MM.1S (cell line): ENCODE measurements around the gene SPI1.

Experiments used
- CTCF ChIP-seq: fragments of 300-600 bp; sonication (generic); IDR thresholded peaks from 2 replicates; pipeline ENCODE4 v1.5.1; 2016; ENCODE audit warnings: antibody characterized with exemption, low read length, mixed read lengths
- EZH2phosphoT487 ChIP-seq: fragments of 300-600 bp; sonication (generic); IDR thresholded peaks from 2 replicates; pipeline ENCODE4 v1.6.1; 2018; ENCODE audit warnings: antibody characterized with exemption, low read length

DNA sequence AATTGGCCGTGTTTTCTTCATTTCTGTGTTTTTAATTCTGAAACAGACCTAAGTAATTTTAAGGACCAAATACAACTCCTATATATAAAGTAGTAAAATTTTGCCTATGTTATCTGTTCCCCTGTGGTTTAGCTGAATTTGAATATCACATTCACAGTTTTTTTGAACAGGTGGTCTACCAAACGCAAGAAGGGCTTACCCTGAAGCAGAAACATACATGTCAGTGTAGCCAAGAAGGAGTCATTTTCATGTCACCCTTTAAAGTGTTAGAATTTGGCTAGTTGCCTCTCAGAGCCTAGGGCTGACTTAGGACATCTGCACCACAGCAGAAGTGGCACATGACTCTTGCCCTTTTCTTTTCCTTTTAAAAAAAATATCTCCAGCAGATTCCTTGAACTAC, 60.2 kb downstream of the SPI1 start:
- TF ChIP-seq CTCF (no peak), EZH2phosphoT487 (no peak)
